HG03097 (cell line): ENCODE measurements around the gene FBN2.

Experiments
- ATAC-seq: cut with Tn5 transposase; IDR thresholded peaks from one replicate; pipeline ENCODE4 v1.9.1; 2021; ENCODE audit not compliant: unreplicated experiment, low FRiP score

Gene FBN2

GRCh38 chr5:128228008-128228407, 310.0 kb downstream of the FBN2 start:
- no peak for ATAC-seq

- no peak for ATAC-seq
Observed at GRCh38 chr5:128225245-128226030, 312.6 kb downstream of the FBN2 start.

GRCh38 chr5:128224336-128224735, 313.7 kb downstream of the FBN2 start:
- ATAC-seq: no peak

- no peak for ATAC-seq
Observed at GRCh38 chr5:128220841-128221240, 317.2 kb downstream of the FBN2 start.

GRCh38 chr5:128216860-128217531, 321.0 kb downstream of the FBN2 start:
- ATAC-seq: no peak

GRCh38 chr5:128216285-128216684, 321.8 kb downstream of the FBN2 start:
- ATAC-seq: no peak

GRCh38 chr5:128213833-128214232, 324.2 kb downstream of the FBN2 start:
- ATAC-seq: no peak

GRCh38 chr5:128213340-128213739, 324.7 kb downstream of the FBN2 start:
- no peak for ATAC-seq

GRCh38 chr5:128212191-128212806, 325.7 kb downstream of the FBN2 start:
- no peak for ATAC-seq

- ATAC-seq: no peak
Observed at GRCh38 chr5:128208436-128208835, 329.6 kb downstream of the FBN2 start.
